ENCODE results near the gene CD247. TPM values are rescaled to one million over a fixed set of nuclear protein-coding genes. Genes with fewer than 3 reads are reported as not detected.

Gene CD247
- total and polyA plus RNA-seq, 9 of the 15 experiments (the other 6 are each of a cell fraction or from before 2014, with no cell fraction given), result 0.08 to 0.42 (median 0.28) TPM; not detected in 5

DNA sequence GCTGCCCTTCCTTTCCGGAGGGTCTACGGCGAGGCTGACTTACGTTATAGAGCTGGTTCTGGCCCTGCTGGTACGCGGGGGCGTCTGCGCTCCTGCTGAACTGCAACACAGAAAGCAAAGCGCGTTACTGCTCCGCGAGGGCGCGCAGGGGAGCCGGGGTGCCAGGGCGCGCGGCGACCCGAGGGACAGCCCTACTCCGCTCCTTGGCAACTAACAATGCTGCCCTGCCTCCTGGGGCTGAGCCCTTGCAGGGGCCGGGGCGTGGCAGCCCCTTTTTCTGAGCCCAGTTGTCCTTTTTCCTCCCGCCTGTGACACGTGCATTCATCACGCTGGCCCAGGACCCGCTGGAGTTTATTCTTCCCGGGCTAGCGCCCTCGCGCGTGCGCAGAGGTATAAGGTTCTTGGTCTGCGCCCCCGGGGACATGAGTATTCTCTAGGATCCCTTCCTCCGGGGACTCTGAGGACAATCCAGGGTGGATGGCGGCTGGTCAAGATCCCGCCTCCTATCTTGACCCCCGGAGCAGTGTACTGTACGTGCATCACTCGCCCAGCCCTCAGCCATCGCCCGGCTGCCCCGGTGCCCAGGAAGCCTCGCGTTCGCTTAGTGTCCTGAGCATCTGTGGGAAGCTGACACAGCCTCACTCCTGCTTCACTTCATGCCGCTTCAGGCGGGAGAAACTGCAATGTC is 78.9 kb downstream of the CD247 start (continued):
- TF ChIP-seq, protein P1, sequence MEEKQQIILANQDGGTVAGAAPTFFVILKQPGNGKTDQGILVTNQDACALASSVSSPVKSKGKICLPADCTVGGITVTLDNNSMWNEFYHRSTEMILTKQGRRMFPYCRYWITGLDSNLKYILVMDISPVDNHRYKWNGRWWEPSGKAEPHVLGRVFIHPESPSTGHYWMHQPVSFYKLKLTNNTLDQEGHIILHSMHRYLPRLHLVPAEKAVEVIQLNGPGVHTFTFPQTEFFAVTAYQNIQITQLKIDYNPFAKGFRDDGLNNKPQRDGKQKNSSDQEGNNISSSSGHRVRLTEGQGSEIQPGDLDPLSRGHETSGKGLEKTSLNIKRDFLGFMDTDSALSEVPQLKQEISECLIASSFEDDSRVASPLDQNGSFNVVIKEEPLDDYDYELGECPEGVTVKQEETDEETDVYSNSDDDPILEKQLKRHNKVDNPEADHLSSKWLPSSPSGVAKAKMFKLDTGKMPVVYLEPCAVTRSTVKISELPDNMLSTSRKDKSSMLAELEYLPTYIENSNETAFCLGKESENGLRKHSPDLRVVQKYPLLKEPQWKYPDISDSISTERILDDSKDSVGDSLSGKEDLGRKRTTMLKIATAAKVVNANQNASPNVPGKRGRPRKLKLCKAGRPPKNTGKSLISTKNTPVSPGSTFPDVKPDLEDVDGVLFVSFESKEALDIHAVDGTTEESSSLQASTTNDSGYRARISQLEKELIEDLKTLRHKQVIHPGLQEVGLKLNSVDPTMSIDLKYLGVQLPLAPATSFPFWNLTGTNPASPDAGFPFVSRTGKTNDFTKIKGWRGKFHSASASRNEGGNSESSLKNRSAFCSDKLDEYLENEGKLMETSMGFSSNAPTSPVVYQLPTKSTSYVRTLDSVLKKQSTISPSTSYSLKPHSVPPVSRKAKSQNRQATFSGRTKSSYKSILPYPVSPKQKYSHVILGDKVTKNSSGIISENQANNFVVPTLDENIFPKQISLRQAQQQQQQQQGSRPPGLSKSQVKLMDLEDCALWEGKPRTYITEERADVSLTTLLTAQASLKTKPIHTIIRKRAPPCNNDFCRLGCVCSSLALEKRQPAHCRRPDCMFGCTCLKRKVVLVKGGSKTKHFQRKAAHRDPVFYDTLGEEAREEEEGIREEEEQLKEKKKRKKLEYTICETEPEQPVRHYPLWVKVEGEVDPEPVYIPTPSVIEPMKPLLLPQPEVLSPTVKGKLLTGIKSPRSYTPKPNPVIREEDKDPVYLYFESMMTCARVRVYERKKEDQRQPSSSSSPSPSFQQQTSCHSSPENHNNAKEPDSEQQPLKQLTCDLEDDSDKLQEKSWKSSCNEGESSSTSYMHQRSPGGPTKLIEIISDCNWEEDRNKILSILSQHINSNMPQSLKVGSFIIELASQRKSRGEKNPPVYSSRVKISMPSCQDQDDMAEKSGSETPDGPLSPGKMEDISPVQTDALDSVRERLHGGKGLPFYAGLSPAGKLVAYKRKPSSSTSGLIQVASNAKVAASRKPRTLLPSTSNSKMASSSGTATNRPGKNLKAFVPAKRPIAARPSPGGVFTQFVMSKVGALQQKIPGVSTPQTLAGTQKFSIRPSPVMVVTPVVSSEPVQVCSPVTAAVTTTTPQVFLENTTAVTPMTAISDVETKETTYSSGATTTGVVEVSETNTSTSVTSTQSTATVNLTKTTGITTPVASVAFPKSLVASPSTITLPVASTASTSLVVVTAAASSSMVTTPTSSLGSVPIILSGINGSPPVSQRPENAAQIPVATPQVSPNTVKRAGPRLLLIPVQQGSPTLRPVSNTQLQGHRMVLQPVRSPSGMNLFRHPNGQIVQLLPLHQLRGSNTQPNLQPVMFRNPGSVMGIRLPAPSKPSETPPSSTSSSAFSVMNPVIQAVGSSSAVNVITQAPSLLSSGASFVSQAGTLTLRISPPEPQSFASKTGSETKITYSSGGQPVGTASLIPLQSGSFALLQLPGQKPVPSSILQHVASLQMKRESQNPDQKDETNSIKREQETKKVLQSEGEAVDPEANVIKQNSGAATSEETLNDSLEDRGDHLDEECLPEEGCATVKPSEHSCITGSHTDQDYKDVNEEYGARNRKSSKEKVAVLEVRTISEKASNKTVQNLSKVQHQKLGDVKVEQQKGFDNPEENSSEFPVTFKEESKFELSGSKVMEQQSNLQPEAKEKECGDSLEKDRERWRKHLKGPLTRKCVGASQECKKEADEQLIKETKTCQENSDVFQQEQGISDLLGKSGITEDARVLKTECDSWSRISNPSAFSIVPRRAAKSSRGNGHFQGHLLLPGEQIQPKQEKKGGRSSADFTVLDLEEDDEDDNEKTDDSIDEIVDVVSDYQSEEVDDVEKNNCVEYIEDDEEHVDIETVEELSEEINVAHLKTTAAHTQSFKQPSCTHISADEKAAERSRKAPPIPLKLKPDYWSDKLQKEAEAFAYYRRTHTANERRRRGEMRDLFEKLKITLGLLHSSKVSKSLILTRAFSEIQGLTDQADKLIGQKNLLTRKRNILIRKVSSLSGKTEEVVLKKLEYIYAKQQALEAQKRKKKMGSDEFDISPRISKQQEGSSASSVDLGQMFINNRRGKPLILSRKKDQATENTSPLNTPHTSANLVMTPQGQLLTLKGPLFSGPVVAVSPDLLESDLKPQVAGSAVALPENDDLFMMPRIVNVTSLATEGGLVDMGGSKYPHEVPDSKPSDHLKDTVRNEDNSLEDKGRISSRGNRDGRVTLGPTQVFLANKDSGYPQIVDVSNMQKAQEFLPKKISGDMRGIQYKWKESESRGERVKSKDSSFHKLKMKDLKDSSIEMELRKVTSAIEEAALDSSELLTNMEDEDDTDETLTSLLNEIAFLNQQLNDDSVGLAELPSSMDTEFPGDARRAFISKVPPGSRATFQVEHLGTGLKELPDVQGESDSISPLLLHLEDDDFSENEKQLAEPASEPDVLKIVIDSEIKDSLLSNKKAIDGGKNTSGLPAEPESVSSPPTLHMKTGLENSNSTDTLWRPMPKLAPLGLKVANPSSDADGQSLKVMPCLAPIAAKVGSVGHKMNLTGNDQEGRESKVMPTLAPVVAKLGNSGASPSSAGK (IDR thresholded peaks at IDR 0.05), result peak; percentile 81
- TF ChIP-seq STAT5A (IDR thresholded peaks at IDR 0.05; ENCODE audit: borderline replicate concordance, low read length) (no peak), E2F6 (IDR thresholded peaks at IDR 0.05; ENCODE audit: borderline replicate concordance in 1 of 2, extremely low read depth in 1 of 2, insufficient read depth in 1 of 2, insufficient read length in 1 of 2, low read depth in 1 of 2, low read length in 1 of 2, poor library complexity in 1 of 2, severe bottlenecking in 1 of 2) (peak; percentile 64 to 82), NCOA4 (IDR thresholded peaks at IDR 0.05; ENCODE audit: partially characterized antibody) (no peak), TBP (optimal IDR thresholded peaks at IDR 0.05; ENCODE audit: low read depth, low read length) (no peak), POLR2B (IDR thresholded peaks at IDR 0.05; ENCODE audit: low read depth, partially characterized antibody) (no peak), MXI1 (IDR thresholded peaks at IDR 0.05; ENCODE audit: low read depth, low read length) (no peak), STAT5B (CRISPR knock-in tag; IDR thresholded peaks at IDR 0.05) (no peak)
- TF ChIP-seq, protein P2, sequence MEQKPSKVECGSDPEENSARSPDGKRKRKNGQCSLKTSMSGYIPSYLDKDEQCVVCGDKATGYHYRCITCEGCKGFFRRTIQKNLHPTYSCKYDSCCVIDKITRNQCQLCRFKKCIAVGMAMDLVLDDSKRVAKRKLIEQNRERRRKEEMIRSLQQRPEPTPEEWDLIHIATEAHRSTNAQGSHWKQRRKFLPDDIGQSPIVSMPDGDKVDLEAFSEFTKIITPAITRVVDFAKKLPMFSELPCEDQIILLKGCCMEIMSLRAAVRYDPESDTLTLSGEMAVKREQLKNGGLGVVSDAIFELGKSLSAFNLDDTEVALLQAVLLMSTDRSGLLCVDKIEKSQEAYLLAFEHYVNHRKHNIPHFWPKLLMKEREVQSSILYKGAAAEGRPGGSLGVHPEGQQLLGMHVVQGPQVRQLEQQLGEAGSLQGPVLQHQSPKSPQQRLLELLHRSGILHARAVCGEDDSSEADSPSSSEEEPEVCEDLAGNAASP (IDR thresholded peaks at IDR 0.05), result no peak
